AG09319 (cell line): ENCODE results near the gene NPTX2.

ENCODE experiments used
- DNase-seq: peaks from one replicate; pipeline ENCODE4 v3.0.0-alpha.2; 2010; ENCODE audit warnings: low read depth; ENCODE audit errors: extremely low read depth
- CTCF ChIP-seq: IDR thresholded peaks from 2 replicates; pipeline ENCODE4 v1.5.1; 2011; ENCODE audit warnings: low read depth, mild to moderate bottlenecking, inconsistent platforms, low read length, moderate library complexity

NPTX2 gene

GRCh38 chr7:98628418-98628817 is 11.3 kb downstream of the NPTX2 start:
- TF ChIP-seq CTCF, result no peak
- no peak for DNase-seq

GRCh38 chr7:98629001-98629431 is 11.9 kb downstream of the NPTX2 start:
- no peak for DNase-seq
- TF ChIP-seq CTCF, result no peak

GRCh38 chr7:98630149-98630548 is 13.1 kb downstream of the NPTX2 start:
- TF ChIP-seq CTCF, result no peak
- DNase-seq, result no peak

GRCh38 chr7:98630770-98631169 is 13.7 kb downstream of the NPTX2 start:
- no peak for TF ChIP-seq CTCF
- DNase-seq, result no peak

GRCh38 chr7:98638853-98639252 is 21.8 kb downstream of the NPTX2 start:
- no peak for TF ChIP-seq CTCF

GRCh38 chr7:98640375-98640774 is 23.3 kb downstream of the NPTX2 start:
- no peak for TF ChIP-seq CTCF
- no peak for DNase-seq

More at GRCh38 chr7:98638853-98639252, 21.8 kb downstream of the NPTX2 start:
- no peak for DNase-seq

GRCh38 chr7:98641646-98642500 is 24.8 kb downstream of the NPTX2 start:
- TF ChIP-seq CTCF, result no peak
- DNase-seq, result no peak
